HepG2 (cell line): ENCODE data around the gene MRPL43. TPM values are rescaled to one million over a fixed set of nuclear protein-coding genes. Genes with fewer than 3 reads are reported as not detected.

ENCODE experiments used
- CTCF ChIP-seq: sonication (generic); formaldehyde crosslinking; IDR thresholded peaks from 2 replicates; pipeline ENCODE4 v1.5.0; 2020; ENCODE audit warnings: mild to moderate bottlenecking, missing genetic modification reagents, moderate library complexity
- GPBP1L1 ChIP-seq: sonication (generic); formaldehyde crosslinking; IDR thresholded peaks from 2 replicates; pipeline ENCODE4 v1.5.0; 2020; ENCODE audit warnings: mild to moderate bottlenecking, missing genetic modification reagents
- HMG20B ChIP-seq: conservative IDR thresholded peaks from 2 replicates; pipeline ENCODE4 v1.6.1; 2016; ENCODE audit warnings: missing genetic modification reagents, missing compliant biosample characterization
- KDM6A ChIP-seq: IDR thresholded peaks from 2 replicates; pipeline ENCODE4 v1.6.1; 2016; ENCODE audit warnings: low read depth
- KLF15 ChIP-seq: sonication (generic); formaldehyde crosslinking; IDR thresholded peaks from 2 replicates; pipeline ENCODE4 v1.8.1; 2023; ENCODE audit warnings: borderline replicate concordance, mild to moderate bottlenecking, inconsistent platforms, missing genetic modification reagents, mixed read lengths
- KLF6 ChIP-seq: IDR thresholded peaks from 2 replicates; pipeline ENCODE4 v1.8.0; 2016; ENCODE audit warnings: missing biosample characterization, missing genetic modification reagents
- NFRKB ChIP-seq: fragments of 450-650 bp; IDR thresholded peaks from 2 replicates; pipeline ENCODE4 v1.6.1; 2017
- ONECUT2 ChIP-seq: sonication (generic); formaldehyde crosslinking; IDR thresholded peaks from 2 replicates; pipeline ENCODE4 v1.4.0; 2020; ENCODE audit warnings: missing genetic modification reagents
- PAF1 ChIP-seq: IDR thresholded peaks from 2 replicates; pipeline ENCODE4 v1.6.1; 2016; ENCODE audit warnings: missing genetic modification reagents, missing compliant biosample characterization
- RBFOX2 ChIP-seq: fragments of 200-400 bp; formaldehyde crosslinking; IDR thresholded peaks from 2 replicates; pipeline ENCODE4 v1.6.1; 2017; ENCODE audit warnings: low read depth, mild to moderate bottlenecking, low read length
- SMAD1 ChIP-seq: sonication (generic); formaldehyde crosslinking; IDR thresholded peaks from 2 replicates; pipeline ENCODE4 v1.4.0; 2020; ENCODE audit warnings: missing genetic modification reagents, low read depth, mild to moderate bottlenecking, borderline replicate concordance
- ZIK1 ChIP-seq: sonication (generic); formaldehyde crosslinking; IDR thresholded peaks from 2 replicates; pipeline ENCODE4 v1.5.0; 2020; ENCODE audit warnings: mild to moderate bottlenecking, low read depth, missing genetic modification reagents, borderline replicate concordance
- ZNF260 ChIP-seq: sonication (generic); formaldehyde crosslinking; IDR thresholded peaks from 2 replicates; pipeline ENCODE4 v1.4.0; 2020; ENCODE audit warnings: missing genetic modification reagents, low read depth, mild to moderate bottlenecking, borderline replicate concordance
- ZNF652 ChIP-seq: IDR thresholded peaks from 2 replicates; pipeline ENCODE4 v1.6.1; 2016; ENCODE audit warnings: low read depth, borderline replicate concordance
- ZNF7 ChIP-seq: IDR thresholded peaks from 2 replicates; pipeline ENCODE4 v1.6.1; 2016; ENCODE audit warnings: missing biosample characterization, missing genetic modification reagents
- ZNF788 ChIP-seq: sonication (generic); formaldehyde crosslinking; IDR thresholded peaks from 2 replicates; pipeline ENCODE4 v1.5.0; 2020; ENCODE audit warnings: mild to moderate bottlenecking, missing genetic modification reagents, borderline replicate concordance
- ZSCAN5A ChIP-seq: sonication (generic); formaldehyde crosslinking; IDR thresholded peaks from 2 replicates; pipeline ENCODE4 v1.8.0; 2022; ENCODE audit warnings: mild to moderate bottlenecking, missing genetic modification reagents, borderline replicate concordance
- polyA plus RNA-seq, 8 experiments: library from polyadenylated mRNA; depleted of rRNA in 3 of 8; stranded (reverse) in 7 of 8; unstranded in 1 of 8; fragments of >200 nt; fragmentation: Illumina TruSeq in 4 of 8; extraction: Trizol in 4 of 8; gene quantifications; 2 replicates each; pipeline versions ENCODE4 v1.2.1 to v1.2.3, GENCODE V29; 2011 to 2016; ENCODE audit warnings: low read depth in 4 of 8, missing spikeins in 1 of 8, mixed read lengths in 1 of 8; ENCODE audit not compliant: insufficient read depth in 1 of 8
- total RNA-seq, 5 experiments: library from RNA; depleted of rRNA; stranded (reverse); fragments of >200 nt; fragmentation: Illumina TruSeq; extraction: Trizol; gene quantifications; 2 replicates each; pipeline ENCODE4 v1.2.3, GENCODE V29; 2016; ENCODE audit warnings: low read depth in 1 of 5
- TF ChIP-seq, protein P1 (sequence below): sonication (generic); formaldehyde crosslinking; IDR thresholded peaks from 2 replicates; pipeline ENCODE4 v1.8.1; 2022; ENCODE audit warnings: mild to moderate bottlenecking, missing genetic modification reagents
- TF ChIP-seq, protein P2 (sequence below): sonication (generic); formaldehyde crosslinking; IDR thresholded peaks from 2 replicates; pipeline ENCODE4 v1.8.1; 2023; ENCODE audit warnings: mild to moderate bottlenecking, moderate library complexity, missing genetic modification reagents

Gene MRPL43
- total and polyA plus RNA-seq, 2 of the 13 experiments (the other 11 are each of a cell fraction or from before 2014, with no cell fraction given) = 71.0 to 73.7 TPM

- TF ChIP-seq GPBP1L1 = no peak
- no peak for TF ChIP-seq NFRKB
- TF ChIP-seq HMG20B (CRISPR knock-in tag) = no peak
- TF ChIP-seq, protein P1, sequence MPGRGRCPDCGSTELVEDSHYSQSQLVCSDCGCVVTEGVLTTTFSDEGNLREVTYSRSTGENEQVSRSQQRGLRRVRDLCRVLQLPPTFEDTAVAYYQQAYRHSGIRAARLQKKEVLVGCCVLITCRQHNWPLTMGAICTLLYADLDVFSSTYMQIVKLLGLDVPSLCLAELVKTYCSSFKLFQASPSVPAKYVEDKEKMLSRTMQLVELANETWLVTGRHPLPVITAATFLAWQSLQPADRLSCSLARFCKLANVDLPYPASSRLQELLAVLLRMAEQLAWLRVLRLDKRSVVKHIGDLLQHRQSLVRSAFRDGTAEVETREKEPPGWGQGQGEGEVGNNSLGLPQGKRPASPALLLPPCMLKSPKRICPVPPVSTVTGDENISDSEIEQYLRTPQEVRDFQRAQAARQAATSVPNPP (CRISPR knock-in tag) = peak; percentile 76
- no peak; the same call in none of the 2 replicates for TF ChIP-seq ZSCAN5A (CRISPR knock-in tag)
- no peak for TF ChIP-seq ZNF7 (CRISPR knock-in tag)
- 0 out of 2 replicates have a peak, but pooled peaks have one; percentile 39 for TF ChIP-seq ZNF788 (CRISPR knock-in tag)
- TF ChIP-seq, protein P2, sequence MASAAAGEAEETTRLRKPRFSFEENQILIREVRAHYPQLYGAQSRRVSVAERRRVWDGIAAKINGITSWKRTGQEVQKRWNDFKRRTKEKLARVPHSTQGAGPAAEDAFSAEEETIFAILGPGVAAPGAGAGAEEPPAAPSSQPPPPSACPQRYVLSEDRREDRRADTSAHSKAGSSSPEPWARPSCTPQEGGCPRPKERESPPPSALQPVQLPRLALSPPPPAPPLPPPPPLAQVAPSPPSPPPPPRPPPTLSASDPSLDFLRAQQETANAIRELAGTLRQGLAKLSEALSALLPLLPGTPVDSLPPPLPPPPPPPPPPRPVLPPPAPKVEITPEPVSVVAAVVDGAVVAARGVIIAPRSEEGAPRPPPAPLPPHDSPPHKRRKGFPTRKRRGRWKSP = no peak
- TF ChIP-seq ONECUT2 (CRISPR knock-in tag) = no peak
- no peak; the same call in 1 of the 2 replicates for TF ChIP-seq SMAD1
- TF ChIP-seq ZNF652 (CRISPR knock-in tag) = no peak
- TF ChIP-seq ZIK1 (CRISPR knock-in tag) = no peak
- TF ChIP-seq KLF6 (CRISPR knock-in tag) = peak; percentile 45; the same call in 1 of the 2 replicates
- TF ChIP-seq PAF1 (CRISPR knock-in tag) = no peak; the same call in 1 of the 2 replicates
- peak; percentile 98 for TF ChIP-seq RBFOX2
- TF ChIP-seq ZNF260 (CRISPR knock-in tag) = no peak
- 0 out of 2 replicates have a peak, but pooled peaks have one; percentile 29 for TF ChIP-seq KLF15 (CRISPR knock-in tag)
- TF ChIP-seq CTCF (CRISPR knock-in tag) = peak; percentile 15; the same call in 1 of the 2 replicates
- no peak for TF ChIP-seq KDM6A
Measured at GRCh38 chr10:100986952-100987684, at the start of gene MRPL43, which contains the start of gene TWNK (continued).
